Measurements from ENCODE around the gene OLFML3.

DNA sequence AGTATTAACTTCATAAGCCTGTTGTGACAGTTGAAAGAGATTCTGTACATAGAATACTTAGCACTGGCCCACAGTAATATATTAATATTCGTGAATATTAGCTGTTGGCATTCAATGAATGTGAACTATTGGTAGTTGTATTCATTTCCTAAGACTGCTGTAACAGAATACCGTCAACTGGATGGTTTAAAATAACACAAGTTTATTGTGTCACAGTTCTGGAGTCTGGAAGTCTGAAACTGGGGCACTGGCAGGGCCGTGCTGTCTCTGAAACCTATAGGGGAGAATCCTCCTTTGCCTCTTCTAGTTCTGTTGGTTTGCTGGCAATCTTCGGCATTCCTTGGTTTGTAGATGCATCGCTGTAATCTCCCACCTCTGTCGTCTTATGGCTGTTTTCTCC is 47.5 kb downstream of the OLFML3 start:
- TF ChIP-seq CTCF (IDR thresholded peaks at IDR 0.05), result no peak
- no peak for TF ChIP-seq POLR2A (IDR thresholded peaks at IDR 0.05)
